Uterus (tissue), 2 donors: ENCODE data around the gene PHOSPHO1.

Experiments
- POLR2A ChIP-seq, 2 donors: fragments of 450-650 bp; IDR thresholded peaks; one replicate each; pipeline ENCODE4 v1.6.1; 2016; ENCODE audit warnings: antibody characterized with exemption in 2 of 2, mild to moderate bottlenecking in 1 of 2, moderate library complexity in 1 of 2
- TF ChIP-seq, protein P1 (sequence below), 4 experiments: fragments of 200-600 bp in 2 of 4; fragments of 450-650 bp in 2 of 4; sonication (generic) in 2 of 4; IDR thresholded peaks; one replicate each; pipeline ENCODE4 v1.5.1; 2016 to 2019; ENCODE audit warnings: antibody characterized with exemption in 4 of 4, mild to moderate bottlenecking in 2 of 4, moderate library complexity in 1 of 4

DNA sequence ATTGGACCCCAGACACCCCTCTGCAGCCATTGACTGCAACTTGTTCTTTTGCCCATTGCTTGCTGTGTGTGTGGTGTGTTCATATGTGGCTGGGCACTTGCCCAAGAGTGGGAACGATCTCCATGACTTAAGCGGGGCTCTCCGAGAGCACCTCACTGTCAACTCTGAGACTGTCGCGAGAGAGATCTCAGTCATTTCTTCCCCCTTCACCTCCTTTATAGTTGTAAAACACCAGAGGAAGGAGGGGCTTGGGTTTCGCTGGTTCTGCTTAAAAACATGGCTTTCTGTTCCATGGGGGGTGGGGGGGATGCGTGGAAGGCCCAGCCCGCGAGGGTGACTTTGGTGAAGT is 7.4 kb downstream of the PHOSPHO1 start:
- TF ChIP-seq, protein P1, sequence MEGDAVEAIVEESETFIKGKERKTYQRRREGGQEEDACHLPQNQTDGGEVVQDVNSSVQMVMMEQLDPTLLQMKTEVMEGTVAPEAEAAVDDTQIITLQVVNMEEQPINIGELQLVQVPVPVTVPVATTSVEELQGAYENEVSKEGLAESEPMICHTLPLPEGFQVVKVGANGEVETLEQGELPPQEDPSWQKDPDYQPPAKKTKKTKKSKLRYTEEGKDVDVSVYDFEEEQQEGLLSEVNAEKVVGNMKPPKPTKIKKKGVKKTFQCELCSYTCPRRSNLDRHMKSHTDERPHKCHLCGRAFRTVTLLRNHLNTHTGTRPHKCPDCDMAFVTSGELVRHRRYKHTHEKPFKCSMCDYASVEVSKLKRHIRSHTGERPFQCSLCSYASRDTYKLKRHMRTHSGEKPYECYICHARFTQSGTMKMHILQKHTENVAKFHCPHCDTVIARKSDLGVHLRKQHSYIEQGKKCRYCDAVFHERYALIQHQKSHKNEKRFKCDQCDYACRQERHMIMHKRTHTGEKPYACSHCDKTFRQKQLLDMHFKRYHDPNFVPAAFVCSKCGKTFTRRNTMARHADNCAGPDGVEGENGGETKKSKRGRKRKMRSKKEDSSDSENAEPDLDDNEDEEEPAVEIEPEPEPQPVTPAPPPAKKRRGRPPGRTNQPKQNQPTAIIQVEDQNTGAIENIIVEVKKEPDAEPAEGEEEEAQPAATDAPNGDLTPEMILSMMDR (IDR thresholded peaks at IDR 0.05): no peak
- TF ChIP-seq POLR2A (IDR thresholded peaks at IDR 0.05): no peak
